GM10248 (cell line): ENCODE data around the gene HP.

Experiments used
- CTCF ChIA-PET: fragments of 300-600 bp; sonication (Branson Sonifier 250); formaldehyde crosslinking; extraction: SDS; loops from one replicate; lab custom pipeline; 2021; ENCODE audit warnings: antibody characterized with exemption; lab: Yijun Ruan, JAX
- POLR2A ChIA-PET: fragments of 350-650 bp; sonication (Branson Sonifier 250); formaldehyde crosslinking; extraction: SDS; loops from one replicate; lab custom pipeline; 2020; ENCODE audit warnings: antibody characterized with exemption; lab: Yijun Ruan, JAX
- DNase-seq: peaks from one replicate; pipeline ENCODE4 v3.0.0; 2012; ENCODE audit errors: extremely low spot score
- TF ChIP-seq, protein P1 (sequence below): IDR thresholded peaks from 2 replicates; pipeline ENCODE4 v1.5.1; 2012; ENCODE audit warnings: mild to moderate bottlenecking, low read depth; ENCODE audit errors: extremely low read depth, missing control alignments, control extremely low read depth

Gene HP

DNA sequence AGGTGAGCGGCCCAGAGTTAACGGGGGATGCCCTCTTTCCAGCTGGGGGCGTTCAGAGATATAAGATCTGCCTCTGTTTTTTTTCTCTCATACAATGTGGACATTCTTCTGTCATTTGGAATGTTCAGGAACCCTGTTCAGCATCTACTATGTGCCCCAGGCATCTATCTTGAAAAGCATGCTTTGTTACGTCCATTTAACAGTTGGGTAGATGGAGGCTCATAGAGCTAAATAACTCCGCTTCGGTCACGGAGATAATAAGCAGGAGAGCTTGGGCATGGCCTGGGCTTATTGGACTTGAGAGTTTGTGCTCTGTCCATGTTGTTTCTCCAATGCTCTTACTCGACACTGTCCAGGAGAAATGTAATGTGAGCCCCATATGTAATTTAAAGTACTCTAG is 39.6 kb upstream of the HP start:
- TF ChIP-seq, protein P1, sequence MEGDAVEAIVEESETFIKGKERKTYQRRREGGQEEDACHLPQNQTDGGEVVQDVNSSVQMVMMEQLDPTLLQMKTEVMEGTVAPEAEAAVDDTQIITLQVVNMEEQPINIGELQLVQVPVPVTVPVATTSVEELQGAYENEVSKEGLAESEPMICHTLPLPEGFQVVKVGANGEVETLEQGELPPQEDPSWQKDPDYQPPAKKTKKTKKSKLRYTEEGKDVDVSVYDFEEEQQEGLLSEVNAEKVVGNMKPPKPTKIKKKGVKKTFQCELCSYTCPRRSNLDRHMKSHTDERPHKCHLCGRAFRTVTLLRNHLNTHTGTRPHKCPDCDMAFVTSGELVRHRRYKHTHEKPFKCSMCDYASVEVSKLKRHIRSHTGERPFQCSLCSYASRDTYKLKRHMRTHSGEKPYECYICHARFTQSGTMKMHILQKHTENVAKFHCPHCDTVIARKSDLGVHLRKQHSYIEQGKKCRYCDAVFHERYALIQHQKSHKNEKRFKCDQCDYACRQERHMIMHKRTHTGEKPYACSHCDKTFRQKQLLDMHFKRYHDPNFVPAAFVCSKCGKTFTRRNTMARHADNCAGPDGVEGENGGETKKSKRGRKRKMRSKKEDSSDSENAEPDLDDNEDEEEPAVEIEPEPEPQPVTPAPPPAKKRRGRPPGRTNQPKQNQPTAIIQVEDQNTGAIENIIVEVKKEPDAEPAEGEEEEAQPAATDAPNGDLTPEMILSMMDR = no peak
- ChIA-PET CTCF (interaction anchor here (0.6 to 2.9 kb wide), 4 partner anchors 15 to 702 kb away, joined by 3 to 10 read pairs (median 3); partner anchors contain the start of gene PKD1L3), POLR2A (no interaction called here)
- DNase-seq = no peak

DNA sequence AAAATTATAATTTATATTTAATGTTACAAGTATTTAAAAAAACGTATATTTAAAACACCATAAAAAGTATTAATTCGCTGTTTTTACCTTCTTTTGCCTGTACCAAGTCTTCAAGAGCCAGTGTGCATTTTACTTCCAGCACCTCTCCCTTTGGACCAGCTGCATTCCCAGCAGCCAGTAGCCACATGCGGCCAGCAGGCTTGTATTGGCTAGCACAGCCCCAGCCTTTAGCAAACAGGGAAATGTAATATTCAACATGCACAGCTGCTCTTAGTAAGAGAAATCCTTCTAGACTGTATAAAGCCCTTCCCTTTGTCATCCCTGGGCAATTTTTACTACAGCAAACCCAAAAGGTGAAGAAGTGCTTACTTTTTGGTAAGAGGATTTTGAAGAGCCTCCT is 39.2 kb upstream of the HP start:
- TF ChIP-seq, protein P1 = no peak
- POLR2A ChIA-PET = no interaction called here
- no peak for DNase-seq
- CTCF ChIA-PET = interaction anchor here (0.6 to 2.9 kb wide), 3 partner anchors 15 to 53 kb away, joined by 3 to 10 read pairs (median 3); partner anchors contain the start of gene PKD1L3

DNA sequence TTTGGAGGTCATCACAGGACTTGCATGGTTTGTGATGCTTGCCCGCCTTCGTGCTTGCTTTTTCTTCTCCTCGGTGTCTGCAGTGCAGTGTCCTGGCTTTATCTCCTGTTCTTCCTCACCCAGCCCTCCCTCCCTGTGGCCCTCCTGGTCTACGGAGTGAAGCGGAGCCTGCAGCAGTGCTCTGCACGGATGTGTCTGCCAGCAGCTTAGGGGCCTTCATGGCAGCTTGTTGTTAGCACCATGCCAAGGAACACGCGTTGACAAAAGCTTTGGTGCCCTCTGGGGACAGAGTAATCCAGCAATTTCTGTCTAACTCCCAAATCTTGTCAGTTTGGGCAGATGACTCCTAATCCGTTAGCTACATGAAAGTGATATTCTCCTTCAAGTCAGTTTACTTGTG is 35.8 kb upstream of the HP start:
- no peak for DNase-seq
- TF ChIP-seq, protein P1 = no peak
- ChIA-PET POLR2A (interaction anchor here (0.5 kb wide), 1 partner anchor 69 kb away, joined by 3 read pairs; no protein-coding TSS in a partner anchor), CTCF (interaction anchor here (0.9 to 1.2 kb wide), 3 partner anchors 9 to 39 kb away, joined by 3 to 4 read pairs (median 3); no protein-coding TSS in a partner anchor)

DNA sequence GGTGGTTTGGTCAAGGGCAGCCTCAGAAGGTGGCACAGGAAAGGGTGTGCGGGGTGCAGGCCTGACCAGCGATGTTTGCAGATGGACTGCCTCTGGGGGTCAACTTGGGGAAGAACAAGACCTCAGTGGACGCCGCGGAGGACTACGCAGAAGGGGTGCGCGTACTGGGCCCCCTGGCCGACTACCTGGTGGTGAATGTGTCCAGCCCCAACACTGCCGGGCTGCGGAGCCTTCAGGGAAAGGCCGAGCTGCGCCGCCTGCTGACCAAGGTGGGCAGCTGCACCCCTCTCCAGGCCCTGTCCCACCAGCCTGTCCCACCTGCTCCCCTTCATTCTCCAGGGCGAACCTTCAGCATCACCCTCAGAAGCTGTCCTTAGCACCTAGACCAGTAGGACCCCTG is 33.3 kb upstream of the HP start:
- TF ChIP-seq, protein P1 = no peak
- ChIA-PET CTCF (interaction anchor here (1.3 kb wide), 1 partner anchor 60 kb away, joined by 3 read pairs; no protein-coding TSS in a partner anchor), POLR2A (no interaction called here)
- no peak for DNase-seq

DNA sequence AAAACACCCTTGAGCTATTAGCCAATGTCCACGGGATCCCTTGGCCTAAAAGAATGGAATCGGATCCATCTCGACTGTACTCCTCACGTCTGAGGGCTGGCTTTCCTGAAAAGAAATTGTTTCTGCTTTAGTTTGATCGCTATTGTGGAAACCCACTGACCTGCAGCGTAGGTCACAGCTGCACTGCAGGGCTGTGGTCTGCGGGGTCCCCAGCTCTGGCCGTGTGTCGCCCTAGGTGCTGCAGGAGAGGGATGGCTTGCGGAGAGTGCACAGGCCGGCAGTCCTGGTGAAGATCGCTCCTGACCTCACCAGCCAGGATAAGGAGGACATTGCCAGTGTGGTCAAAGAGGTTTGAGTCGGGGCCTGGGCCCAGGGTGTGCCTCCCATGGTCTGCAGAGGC is 32.2 kb upstream of the HP start:
- POLR2A ChIA-PET = no interaction called here
- TF ChIP-seq, protein P1 = no peak
- CTCF ChIA-PET = no interaction called here
- no peak for DNase-seq

DNA sequence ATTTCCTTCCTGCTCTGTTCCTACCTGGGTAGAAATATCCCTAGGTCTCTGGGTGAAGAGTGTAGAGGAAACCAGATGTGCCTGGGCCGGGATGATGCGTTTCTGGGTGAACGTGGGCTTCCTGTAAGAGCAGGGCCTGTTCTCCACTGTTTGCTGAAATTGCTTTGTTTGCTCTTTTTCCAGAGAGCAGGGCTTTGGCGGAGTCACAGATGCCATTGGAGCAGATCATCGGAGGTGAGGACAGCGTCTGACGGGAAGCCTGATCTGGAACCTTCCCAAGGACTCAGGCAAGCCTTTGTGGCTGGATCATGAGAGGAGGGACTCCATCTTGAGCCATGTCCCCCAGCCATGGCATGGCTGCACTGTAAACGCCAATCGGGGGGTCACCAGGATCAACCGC is 30.3 kb upstream of the HP start:
- POLR2A ChIA-PET = no interaction called here
- CTCF ChIA-PET = no interaction called here
- TF ChIP-seq, protein P1 = no peak
- no peak for DNase-seq
